Left ventricle myocardium inferior (tissue), 1 donor: ENCODE data around the gene TPH2. TPM values are rescaled to one million over a fixed set of nuclear protein-coding genes. Genes with fewer than 3 reads are reported as not detected.
A peak's percentile ranks its signal among the peaks of the same experiment; 100 is the strongest.

Experiments used
- DNase-seq: peaks from one replicate; pipeline ENCODE4 v3.0.0-alpha.2; 2020
- H3K27ac ChIP-seq: fragments of 200-600 bp; replicated peaks from 2 replicates; pipeline ENCODE4 v1.8.0; 2021
- H3K27me3 ChIP-seq: fragments of 200-600 bp; 2 replicates; pipeline ENCODE4 v1.8.0; 2021; ENCODE audit warnings: low read depth
- H3K36me3 ChIP-seq: fragments of 200-600 bp; 2 replicates; pipeline ENCODE4 v1.8.0; 2021
- H3K4me1 ChIP-seq: fragments of 200-600 bp; 2 replicates; pipeline ENCODE4 v1.8.0; 2021
- H3K4me3 ChIP-seq: fragments of 200-600 bp; 2 replicates; pipeline ENCODE4 v1.8.0; 2021; ENCODE audit warnings: mild to moderate bottlenecking, moderate library complexity
- H3K9me3 ChIP-seq: fragments of 200-600 bp; replicated peaks from 2 replicates; pipeline ENCODE4 v1.8.0; 2021
- intact Hi-C: fragments of 100-400 bp; cut with micrococcal nuclease; formaldehyde crosslinking; loops from one replicate; pipeline ENCODE4 v1.11.0; 2022
- total RNA-seq: library from RNA; stranded (reverse); fragmentation: NEBNext Ultra II Directional; extraction: Animal tissue kit (Norgen Biotek cat#: 25700); gene quantifications from one replicate; pipeline ENCODE4 v1.2.1, GENCODE V29; 2021
- TF ChIP-seq, protein P1 (sequence below): fragments of 200-600 bp; IDR thresholded peaks from 2 replicates; pipeline ENCODE4 v1.8.0; 2021; ENCODE audit warnings: antibody characterized with exemption, mild to moderate bottlenecking, borderline replicate concordance
- donor health status: DM: no; HTN: yes; CAD: no; lungs with severe emphysema.

The TPH2 gene
- total RNA-seq, 1 donor from 2014 or later: not detected

DNA sequence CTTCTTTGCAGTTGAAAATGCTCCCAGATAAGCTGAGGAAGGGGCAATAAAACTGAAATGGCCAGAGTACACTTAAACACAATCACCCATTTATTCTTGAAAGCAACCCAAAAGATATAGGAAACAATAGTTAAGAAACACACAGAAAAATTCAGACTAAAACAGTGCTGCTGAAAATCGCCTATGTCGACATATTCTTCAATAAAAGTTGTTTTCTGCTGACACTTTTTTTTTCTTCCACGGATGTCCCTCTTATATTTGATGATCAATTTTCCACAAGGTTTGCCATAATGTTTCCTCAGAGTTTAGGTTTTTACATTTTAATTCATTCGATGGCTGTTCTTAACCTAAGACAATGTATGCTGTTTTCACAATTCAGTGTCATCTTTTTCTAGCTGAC lies 74.2 kb downstream of the TPH2 start:
- Histone ChIP-seq H3K27me3 (peaks cover 5% of the 10 kb centered on the region), H3K27ac (no peak overlapping the region), H3K4me3 (no peak overlapping the region), H3K4me1 (peaks cover 11% of the 10 kb centered on the region), H3K36me3 (no peaks in the 10 kb centered on the region), H3K9me3 (no peaks in the 10 kb centered on the region)
- DNase-seq: no peak
- TF ChIP-seq, protein P1, sequence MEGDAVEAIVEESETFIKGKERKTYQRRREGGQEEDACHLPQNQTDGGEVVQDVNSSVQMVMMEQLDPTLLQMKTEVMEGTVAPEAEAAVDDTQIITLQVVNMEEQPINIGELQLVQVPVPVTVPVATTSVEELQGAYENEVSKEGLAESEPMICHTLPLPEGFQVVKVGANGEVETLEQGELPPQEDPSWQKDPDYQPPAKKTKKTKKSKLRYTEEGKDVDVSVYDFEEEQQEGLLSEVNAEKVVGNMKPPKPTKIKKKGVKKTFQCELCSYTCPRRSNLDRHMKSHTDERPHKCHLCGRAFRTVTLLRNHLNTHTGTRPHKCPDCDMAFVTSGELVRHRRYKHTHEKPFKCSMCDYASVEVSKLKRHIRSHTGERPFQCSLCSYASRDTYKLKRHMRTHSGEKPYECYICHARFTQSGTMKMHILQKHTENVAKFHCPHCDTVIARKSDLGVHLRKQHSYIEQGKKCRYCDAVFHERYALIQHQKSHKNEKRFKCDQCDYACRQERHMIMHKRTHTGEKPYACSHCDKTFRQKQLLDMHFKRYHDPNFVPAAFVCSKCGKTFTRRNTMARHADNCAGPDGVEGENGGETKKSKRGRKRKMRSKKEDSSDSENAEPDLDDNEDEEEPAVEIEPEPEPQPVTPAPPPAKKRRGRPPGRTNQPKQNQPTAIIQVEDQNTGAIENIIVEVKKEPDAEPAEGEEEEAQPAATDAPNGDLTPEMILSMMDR: no peak
- intact Hi-C loops: no loop called here

DNA sequence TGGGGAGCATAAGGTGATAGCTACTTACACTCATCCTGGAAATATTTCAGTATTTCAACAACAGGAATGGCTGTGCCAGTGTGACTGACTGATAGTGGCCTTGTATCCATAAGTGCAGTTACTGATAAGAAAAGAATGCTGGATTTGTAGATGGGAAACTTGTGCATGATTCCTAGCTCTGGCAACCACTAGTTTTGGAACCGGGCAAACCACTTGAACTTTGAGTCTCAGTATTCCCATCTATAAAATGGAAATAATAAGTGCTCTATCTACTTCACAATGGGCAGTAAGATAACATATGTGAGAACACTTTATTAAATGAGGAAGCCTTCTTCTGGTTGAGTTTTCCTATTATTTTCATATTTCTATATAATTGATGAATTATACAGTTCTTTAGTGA lies 77.2 kb downstream of the TPH2 start:
- no peak for DNase-seq
- intact Hi-C loops: no loop called here
- Histone ChIP-seq H3K4me3 (no peak overlapping the region), H3K27me3 (peaks cover 11% of the 10 kb centered on the region), H3K36me3 (no peaks in the 10 kb centered on the region), H3K4me1 (peaks cover 1% of the 10 kb centered on the region), H3K9me3 (no peaks in the 10 kb centered on the region), H3K27ac (no peak overlapping the region)
- TF ChIP-seq, protein P1: no peak

DNA sequence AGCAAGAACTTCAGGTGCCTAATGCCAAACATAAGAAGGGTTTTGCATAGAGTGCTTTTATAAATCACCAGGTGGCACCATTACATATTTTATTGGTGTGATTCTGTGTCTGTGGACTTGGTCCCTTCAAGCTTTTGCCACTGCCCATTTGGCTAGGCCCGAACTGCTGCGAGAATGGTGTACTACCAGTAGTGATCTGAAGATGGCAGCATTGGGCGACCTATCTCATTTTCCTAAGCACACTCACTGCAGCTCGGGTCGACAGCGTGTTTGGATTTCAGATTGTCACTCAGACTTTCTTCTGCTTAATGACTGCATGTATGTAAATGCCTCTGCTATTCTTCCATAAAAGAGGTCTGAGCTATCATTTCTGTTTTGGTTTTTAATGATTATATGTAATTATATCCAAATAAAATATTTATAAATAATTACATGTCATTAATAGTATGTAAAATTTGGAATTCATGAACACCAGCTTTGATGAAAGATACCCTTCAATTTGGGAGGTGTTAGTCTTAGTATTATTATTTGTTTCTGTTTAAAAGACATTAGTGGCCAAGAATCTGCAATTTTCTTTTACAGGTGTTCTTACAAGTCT lies 78.5 kb downstream of the TPH2 start:
- peaks cover 12% of the 10 kb centered on the region for H3K27me3 ChIP-seq
- H3K4me1 ChIP-seq: no peaks in the 10 kb centered on the region
- H3K27ac ChIP-seq: no peak overlapping the region
- TF ChIP-seq, protein P1: peak; percentile 86
- intact Hi-C loops: no loop called here
- DNase-seq: peak; percentile 23
- H3K9me3 ChIP-seq: no peaks in the 10 kb centered on the region
- no peaks in the 10 kb centered on the region for H3K36me3 ChIP-seq
- no peak overlapping the region for H3K4me3 ChIP-seq

DNA sequence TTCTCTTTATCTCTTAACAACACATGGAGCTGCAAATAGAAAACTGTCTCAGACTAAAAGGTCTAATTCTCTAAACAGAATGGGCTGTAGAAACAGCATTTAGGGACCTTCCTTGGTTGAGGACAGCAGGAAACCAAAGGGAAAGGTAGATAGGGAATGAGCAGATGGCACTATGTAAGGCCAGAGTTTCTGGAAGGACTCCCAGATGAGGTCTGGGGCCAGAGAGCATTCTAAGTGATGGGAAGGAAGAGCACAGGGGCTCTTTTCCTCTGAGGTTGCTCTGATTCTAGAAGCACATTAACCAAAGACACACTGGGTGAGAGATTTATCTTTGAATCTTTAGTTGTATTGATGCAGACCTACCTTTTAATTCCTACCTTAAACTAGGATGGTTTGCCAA lies 79.4 kb downstream of the TPH2 start:
- Histone ChIP-seq H3K36me3 (no peaks in the 10 kb centered on the region), H3K27me3 (peaks cover 18% of the 10 kb centered on the region), H3K4me3 (no peak overlapping the region), H3K9me3 (no peaks in the 10 kb centered on the region), H3K27ac (no peak overlapping the region), H3K4me1 (no peaks in the 10 kb centered on the region)
- TF ChIP-seq, protein P1: no peak
- intact Hi-C loops: no loop called here
- DNase-seq: no peak

DNA sequence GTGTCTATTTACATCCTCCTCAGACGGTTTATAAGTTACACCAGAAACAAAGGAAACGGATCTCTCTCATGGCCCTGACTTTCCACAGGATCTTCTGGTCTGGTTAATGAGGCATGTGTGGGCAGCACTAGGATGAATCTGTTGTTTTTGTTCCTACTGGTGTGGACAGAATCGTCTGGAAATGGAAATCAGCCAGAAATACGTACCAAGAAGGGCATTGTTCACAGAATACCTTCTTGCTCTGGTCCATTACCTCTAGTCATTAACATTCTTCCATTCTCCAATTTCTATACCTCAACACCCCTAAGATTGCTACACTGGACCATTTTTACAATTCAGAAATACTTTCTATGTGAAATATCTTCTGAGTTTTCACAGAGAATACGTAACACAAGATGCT lies 86.0 kb downstream of the TPH2 start:
- Histone ChIP-seq H3K9me3 (no peaks in the 10 kb centered on the region), H3K4me3 (no peak overlapping the region), H3K4me1 (no peaks in the 10 kb centered on the region), H3K27ac (no peak overlapping the region), H3K36me3 (no peaks in the 10 kb centered on the region), H3K27me3 (peaks cover 24% of the 10 kb centered on the region)
- no peak for DNase-seq
- TF ChIP-seq, protein P1: no peak
- intact Hi-C loops: no loop called here

DNA sequence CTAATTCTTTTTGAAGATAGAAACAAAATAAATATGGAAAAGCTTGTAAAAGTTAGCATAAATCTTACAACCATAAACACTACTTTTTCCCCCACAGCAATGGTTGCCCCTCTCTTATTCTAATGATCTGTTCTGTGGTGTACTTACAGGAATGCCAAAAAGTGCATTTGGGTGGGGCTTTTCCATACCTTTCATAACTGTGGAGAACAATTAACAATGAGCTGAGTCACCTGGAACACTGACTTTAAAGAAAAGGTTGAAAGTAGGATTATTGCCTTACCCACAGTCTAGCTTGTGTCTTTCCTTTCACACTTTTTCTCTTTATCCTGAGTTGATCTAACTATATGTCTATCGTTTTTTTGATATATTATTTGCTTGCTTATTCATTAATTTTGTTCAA lies 86.9 kb downstream of the TPH2 start:
- Histone ChIP-seq H3K9me3 (no peaks in the 10 kb centered on the region), H3K4me1 (no peaks in the 10 kb centered on the region), H3K27me3 (peaks cover 15% of the 10 kb centered on the region), H3K4me3 (no peak overlapping the region), H3K27ac (no peak overlapping the region), H3K36me3 (no peaks in the 10 kb centered on the region)
- intact Hi-C loops: no loop called here
- no peak for DNase-seq
- TF ChIP-seq, protein P1: no peak
